Tibial artery (tissue), 4 donors: ENCODE measurements around the gene EXT2.

Experiments
- DNase-seq, 2 donors: peaks; one replicate each; pipeline ENCODE4 v3.0.0-alpha.2; 2019
- H3K27ac ChIP-seq, 2 donors: fragments of 200-600 bp; sonication (generic) in 1 of 2; 1 replicate in 1 of 2; 2 replicates in 1 of 2; pipeline ENCODE4 v1.5.1; 2018 to 2019; ENCODE audit warnings: mild to moderate bottlenecking in 1 of 2
- H3K27me3 ChIP-seq, 2 donors: fragments of 200-600 bp; sonication (generic) in 1 of 2; one replicate each; pipeline versions ENCODE4 v1.5.1 to v1.6.0; 2016 to 2019
- H3K36me3 ChIP-seq, 3 donors: fragments of 200-600 bp; sonication (generic) in 2 of 3; one replicate each; pipeline ENCODE4 v1.5.1; 2016 to 2019; ENCODE audit warnings: mild to moderate bottlenecking in 2 of 3
- H3K4me1 ChIP-seq, 4 donors: fragments of 200-600 bp; sonication (generic) in 2 of 4; 1 replicate in 3 of 4; 2 replicates in 1 of 4; pipeline ENCODE4 v1.5.1; 2016 to 2019
- H3K4me3 ChIP-seq, 2 donors: fragments of 200-600 bp; sonication (generic) in 1 of 2; 1 replicate in 1 of 2; 2 replicates in 1 of 2; pipeline ENCODE4 v1.5.1; 2018 to 2019; ENCODE audit warnings: mild to moderate bottlenecking in 2 of 2
- H3K9me3 ChIP-seq, 3 donors: fragments of 200-600 bp; sonication (generic) in 1 of 3; one replicate each; pipeline ENCODE4 v1.5.1; 2016 to 2019
- CTCF ChIP-seq, 2 experiments: fragments of 200-600 bp in 1 of 2; fragments of 450-650 bp in 1 of 2; IDR thresholded peaks; one replicate each; pipeline ENCODE4 v1.5.1; 2017 to 2019; ENCODE audit warnings: antibody characterized with exemption in 2 of 2, mild to moderate bottlenecking in 1 of 2, moderate library complexity in 1 of 2
- intact Hi-C: fragments of 100-400 bp; cut with DNase I; formaldehyde crosslinking; loops from one replicate; pipeline ENCODE4 v1.15.0; 2023; ENCODE audit warnings: low total_unique reads

EXT2 gene

GRCh38 chr11:44145011-44145775, 49.7 kb downstream of the EXT2 start:
- Histone ChIP-seq H3K27me3 (no peaks in the 10 kb centered on the region), H3K36me3 (peaks cover 0 to 16% (median 0%) of the 10 kb centered on the region in 3 donors), H3K9me3 (no peaks in the 10 kb centered on the region), H3K27ac (no peak overlapping the region), H3K4me3 (no peak overlapping the region), H3K4me1 (peaks cover 0 to 56% (median 14%) of the 10 kb centered on the region in 4 donors)
- no peak for DNase-seq
- TF ChIP-seq CTCF (IDR thresholded peaks at IDR 0.05) = no peak
- intact Hi-C loops = no loop called here

- Histone ChIP-seq H3K27me3 (no peaks in the 10 kb centered on the region), H3K4me3 (no peak overlapping the region), H3K27ac (no peak overlapping the region), H3K36me3 (peaks cover 6 to 23% (median 7%) of the 10 kb centered on the region in 3 donors), H3K9me3 (no peaks in the 10 kb centered on the region), H3K4me1 (peaks cover 0 to 51% (median 8%) of the 10 kb centered on the region in 4 donors)
- no peak for TF ChIP-seq CTCF (IDR thresholded peaks at IDR 0.05)
- DNase-seq = no peak
- intact Hi-C loops = no loop called here
Observed at GRCh38 chr11:44146931-44147330, 51.5 kb downstream of the EXT2 start.

GRCh38 chr11:44147751-44148150, 52.3 kb downstream of the EXT2 start:
- TF ChIP-seq CTCF (IDR thresholded peaks at IDR 0.05) = no peak
- H3K27ac ChIP-seq = no peak overlapping the region
- intact Hi-C loops = no loop called here
- H3K36me3 ChIP-seq = peaks cover 6 to 23% (median 7%) of the 10 kb centered on the region in 3 donors
- no peak for DNase-seq
- H3K27me3 ChIP-seq = no peaks in the 10 kb centered on the region
- H3K4me3 ChIP-seq = no peak overlapping the region
- no peaks in the 10 kb centered on the region for H3K9me3 ChIP-seq
- peaks cover 0 to 51% (median 8%) of the 10 kb centered on the region in 4 donors for H3K4me1 ChIP-seq

- H3K27ac ChIP-seq = no peak overlapping the region
- H3K9me3 ChIP-seq = no peaks in the 10 kb centered on the region
- no peak for DNase-seq
- H3K27me3 ChIP-seq = no peaks in the 10 kb centered on the region
- no peak overlapping the region for H3K4me3 ChIP-seq
- TF ChIP-seq CTCF (IDR thresholded peaks at IDR 0.05) = no peak
- peaks cover 6 to 19% (median 7%) of the 10 kb centered on the region in 3 donors for H3K36me3 ChIP-seq
- intact Hi-C loops = no loop called here
- H3K4me1 ChIP-seq = peaks cover 0 to 45% (median 6%) of the 10 kb centered on the region in 4 donors
Observed at GRCh38 chr11:44149651-44150050, 54.2 kb downstream of the EXT2 start.

- no peak for TF ChIP-seq CTCF (IDR thresholded peaks at IDR 0.05)
- DNase-seq = no peak
- peaks cover 0 to 37% (median 3%) of the 10 kb centered on the region in 4 donors for H3K4me1 ChIP-seq
- H3K9me3 ChIP-seq = no peaks in the 10 kb centered on the region
- H3K4me3 ChIP-seq = no peak overlapping the region
- intact Hi-C loops = no loop called here
- H3K27me3 ChIP-seq = no peaks in the 10 kb centered on the region
- H3K36me3 ChIP-seq = peaks cover 6 to 19% (median 7%) of the 10 kb centered on the region in 3 donors
- H3K27ac ChIP-seq = no peak overlapping the region
Observed at GRCh38 chr11:44150401-44150800, 54.9 kb downstream of the EXT2 start.
